RWPE1 (cell line): ENCODE measurements around the gene ZNF639.

Experiments used
- CTCF ChIA-PET: fragments of 350-600 bp; sonication (Branson Sonifier 250); formaldehyde crosslinking; extraction: SDS; loops from one replicate; lab custom pipeline; 2021; lab: Yijun Ruan, JAX
- POLR2A ChIA-PET: fragments of 400-600 bp; formaldehyde crosslinking; extraction: SDS; loops from one replicate; lab custom pipeline; 2020; ENCODE audit warnings: antibody characterized with exemption; ENCODE audit not compliant: low non-redundant PET; lab: Yijun Ruan, JAX
- DNase-seq: peaks from one replicate; pipeline ENCODE4 v3.0.0; 2012; ENCODE audit warnings: low spot score
- H3K27ac ChIP-seq: fragments of 450-650 bp; 2 replicates; pipeline ENCODE4 v1.5.1; 2017
- TF ChIP-seq, protein P1 (sequence below): fragments of 450-650 bp; conservative IDR thresholded peaks from 2 replicates; pipeline ENCODE4 v1.5.1; 2017; ENCODE audit warnings: low read depth, mild to moderate bottlenecking

ZNF639 gene

DNA sequence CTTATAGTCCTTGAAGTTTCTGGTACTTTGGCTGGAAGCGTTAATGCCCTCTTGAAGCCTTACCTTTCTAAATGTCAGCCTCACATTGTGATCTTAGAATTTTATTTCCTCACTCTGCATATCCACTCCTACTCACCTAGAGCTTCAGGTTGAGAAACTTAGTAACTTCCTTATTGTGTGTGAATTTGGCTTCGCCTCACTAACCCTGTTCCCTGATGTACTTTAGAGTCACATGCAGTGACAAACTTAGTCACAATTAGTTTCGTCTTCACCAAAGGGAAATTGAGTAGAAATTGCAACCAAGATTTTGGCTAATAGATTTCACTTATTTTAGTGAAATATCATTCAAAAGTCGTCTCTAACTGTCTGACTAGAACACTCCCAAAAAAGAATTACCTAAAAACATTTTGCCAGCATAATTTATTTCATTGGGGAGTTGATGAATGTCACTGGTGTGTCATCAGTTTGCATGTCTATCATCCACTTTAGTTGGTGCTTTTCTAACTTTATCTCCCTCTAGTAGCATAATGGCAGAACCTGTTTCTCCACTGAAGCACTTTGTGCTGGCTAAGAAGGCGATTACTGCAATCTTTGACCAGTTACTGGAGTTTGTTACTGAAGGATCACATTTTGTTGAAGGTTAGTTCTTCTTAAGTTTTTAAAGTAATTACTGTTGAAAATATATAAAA, 25.6 kb downstream of the ZNF639 start:
- H3K27ac ChIP-seq, result peak overlapping the region; percentile 83
- ChIA-PET POLR2A (no interaction called here), CTCF (no interaction called here)
- DNase-seq, result no peak
- TF ChIP-seq, protein P1, sequence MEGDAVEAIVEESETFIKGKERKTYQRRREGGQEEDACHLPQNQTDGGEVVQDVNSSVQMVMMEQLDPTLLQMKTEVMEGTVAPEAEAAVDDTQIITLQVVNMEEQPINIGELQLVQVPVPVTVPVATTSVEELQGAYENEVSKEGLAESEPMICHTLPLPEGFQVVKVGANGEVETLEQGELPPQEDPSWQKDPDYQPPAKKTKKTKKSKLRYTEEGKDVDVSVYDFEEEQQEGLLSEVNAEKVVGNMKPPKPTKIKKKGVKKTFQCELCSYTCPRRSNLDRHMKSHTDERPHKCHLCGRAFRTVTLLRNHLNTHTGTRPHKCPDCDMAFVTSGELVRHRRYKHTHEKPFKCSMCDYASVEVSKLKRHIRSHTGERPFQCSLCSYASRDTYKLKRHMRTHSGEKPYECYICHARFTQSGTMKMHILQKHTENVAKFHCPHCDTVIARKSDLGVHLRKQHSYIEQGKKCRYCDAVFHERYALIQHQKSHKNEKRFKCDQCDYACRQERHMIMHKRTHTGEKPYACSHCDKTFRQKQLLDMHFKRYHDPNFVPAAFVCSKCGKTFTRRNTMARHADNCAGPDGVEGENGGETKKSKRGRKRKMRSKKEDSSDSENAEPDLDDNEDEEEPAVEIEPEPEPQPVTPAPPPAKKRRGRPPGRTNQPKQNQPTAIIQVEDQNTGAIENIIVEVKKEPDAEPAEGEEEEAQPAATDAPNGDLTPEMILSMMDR, result no peak

DNA sequence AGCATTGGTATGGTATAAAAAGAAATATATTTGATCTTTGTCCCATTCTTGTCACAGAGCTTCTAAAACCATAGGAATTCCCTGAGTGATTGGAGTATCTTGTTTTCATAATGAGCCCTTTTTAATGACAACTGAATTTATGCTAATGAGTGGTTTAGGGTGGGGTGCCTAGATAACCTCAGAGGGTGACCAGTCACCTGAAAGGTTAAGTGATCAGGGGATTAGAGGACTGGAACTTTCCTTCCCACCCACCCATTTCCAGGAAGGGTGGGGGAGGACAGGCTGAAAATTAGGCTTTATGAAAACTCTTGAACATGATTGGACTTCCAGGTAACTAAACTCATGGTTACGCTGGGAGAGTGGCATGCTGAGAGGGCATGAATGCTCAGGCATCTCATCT, 33.2 kb downstream of the ZNF639 start:
- H3K27ac ChIP-seq, result no peak overlapping the region
- no peak for DNase-seq
- ChIA-PET CTCF (no interaction called here), POLR2A (no interaction called here)
- TF ChIP-seq, protein P1, result no peak

DNA sequence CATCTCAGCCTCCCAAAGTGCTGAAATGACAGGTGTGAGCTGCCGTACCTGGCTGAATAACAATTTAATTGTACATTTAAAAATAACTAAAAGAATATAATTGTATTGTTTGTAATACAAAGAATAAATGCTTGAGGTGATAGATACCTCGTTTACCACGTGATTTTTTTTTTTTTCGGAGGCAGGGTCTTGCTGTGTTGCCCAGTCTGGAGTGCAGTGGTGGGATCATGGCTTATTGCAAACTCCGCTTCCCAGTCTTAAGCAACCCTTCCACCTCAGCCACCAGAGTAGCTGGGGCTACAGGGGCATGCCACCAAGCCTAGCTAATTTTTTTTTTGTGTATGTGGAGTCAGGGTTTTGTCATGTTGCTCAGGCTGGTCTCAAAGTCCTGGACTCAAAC, 40.5 kb downstream of the ZNF639 start:
- TF ChIP-seq, protein P1, result no peak
- H3K27ac ChIP-seq, result no peak overlapping the region
- ChIA-PET CTCF (no interaction called here), POLR2A (no interaction called here)
- no peak for DNase-seq

DNA sequence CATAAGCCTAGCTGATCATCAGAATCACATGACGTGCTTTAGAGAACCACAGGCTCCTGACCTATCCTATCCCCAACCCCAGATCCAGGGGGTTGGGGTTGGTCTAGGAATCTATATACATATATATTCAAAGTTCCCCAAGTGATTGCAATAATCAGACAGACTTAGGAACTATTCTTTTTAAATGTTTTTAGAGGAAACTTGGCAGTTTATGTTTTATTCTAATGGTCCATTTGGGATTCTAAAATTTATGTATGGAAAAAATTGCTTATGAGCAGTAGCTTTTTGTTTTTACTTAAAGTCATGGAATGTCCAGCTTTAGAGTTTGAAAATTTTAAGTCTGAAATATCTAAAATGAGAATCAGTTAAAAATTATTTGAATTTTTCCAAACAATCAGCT, 46.8 kb downstream of the ZNF639 start:
- TF ChIP-seq, protein P1, result no peak

DNA sequence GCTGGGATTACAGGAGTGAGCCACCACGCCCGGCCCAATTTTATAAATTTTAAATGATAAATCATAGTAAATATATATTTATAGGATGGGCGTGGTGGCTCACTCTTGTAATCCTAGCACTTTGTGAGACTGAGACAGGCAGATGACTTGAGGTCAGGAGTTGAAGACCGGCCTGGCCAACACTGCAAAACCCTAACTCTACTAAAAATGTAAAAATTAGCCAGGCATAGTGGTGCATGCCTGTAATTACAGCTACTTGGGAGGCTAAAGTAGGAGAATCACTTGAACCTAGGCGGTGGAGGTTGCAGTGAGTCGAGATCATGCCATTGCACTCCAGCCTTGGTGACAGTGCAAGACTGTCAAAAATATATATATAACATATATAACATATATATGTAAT, 51.1 kb downstream of the ZNF639 start:
- DNase-seq, result no peak
- TF ChIP-seq, protein P1, result no peak
- POLR2A ChIA-PET, result no interaction called here
- CTCF ChIA-PET, result no interaction called here
- H3K27ac ChIP-seq, result no peak overlapping the region

More for the DNA sequence above, 46.8 kb downstream of the ZNF639 start:
- ChIA-PET POLR2A (no interaction called here), CTCF (interaction anchor here (0.6 to 0.7 kb wide), 2 partner anchors 165 to 310 kb away, joined by 3 read pairs; no protein-coding TSS in a partner anchor)
- DNase-seq, result no peak
- no peak overlapping the region for H3K27ac ChIP-seq

DNA sequence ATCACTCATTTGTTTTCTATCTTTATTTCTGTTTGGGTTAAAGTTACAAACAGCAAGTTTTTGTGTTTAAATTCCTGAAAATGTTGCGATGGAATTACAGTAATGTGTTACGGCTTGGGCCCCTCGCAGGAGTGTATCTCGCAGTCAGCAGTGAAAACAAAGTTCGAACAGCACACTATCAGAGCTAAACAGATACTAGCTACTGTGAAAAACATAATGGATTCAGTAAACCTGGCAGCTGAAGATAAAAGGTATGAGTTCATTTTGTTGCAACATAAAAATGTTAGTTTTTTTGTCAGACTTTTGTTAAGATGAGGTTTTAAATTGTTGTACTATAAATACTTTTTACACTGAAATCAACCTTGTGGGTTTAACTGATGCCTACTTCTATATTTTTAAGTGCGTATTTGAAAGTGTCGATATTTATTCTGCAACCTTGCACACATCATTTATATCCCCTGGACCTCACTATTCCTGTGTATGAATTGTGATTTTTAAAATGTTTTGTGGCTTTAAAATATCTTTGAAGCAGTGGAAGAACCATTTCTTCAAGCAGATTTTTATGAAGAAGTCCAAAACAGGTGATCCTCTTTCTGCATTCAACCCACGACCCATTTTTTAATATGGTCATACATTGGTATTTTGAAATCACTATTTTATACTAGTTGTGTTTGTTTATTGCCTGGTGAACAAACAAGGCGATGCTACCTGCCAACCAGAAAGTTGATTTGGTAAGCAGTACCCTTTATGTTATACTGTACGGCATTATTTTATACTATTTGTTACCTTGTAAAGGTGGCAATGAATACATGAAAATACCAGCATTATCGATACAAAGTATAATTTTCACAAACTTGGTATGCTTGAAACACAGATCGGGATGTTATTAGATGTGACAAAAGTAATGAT, 52.5 kb downstream of the ZNF639 start:
- TF ChIP-seq, protein P1, result no peak
- H3K27ac ChIP-seq, result no peak overlapping the region
- ChIA-PET CTCF (no interaction called here), POLR2A (no interaction called here)
- DNase-seq, result no peak
